HG02840 (cell line): ENCODE data around the gene GPBP1L1.
A peak's percentile ranks its signal among the peaks of the same experiment; 100 is the strongest.
"Not testable (repeated sequence)": the region's sequence is repeated elsewhere in the genome, so short reads cannot be mapped to it uniquely, and the experiment has no call there.

ENCODE experiments used
- ATAC-seq: cut with Tn5 transposase; IDR thresholded peaks from one replicate; pipeline ENCODE4 v1.9.1; 2021; ENCODE audit warnings: mild to moderate bottlenecking, moderate library complexity, moderate number of reproducible peaks; ENCODE audit not compliant: unreplicated experiment, low FRiP score

Gene GPBP1L1

DNA sequence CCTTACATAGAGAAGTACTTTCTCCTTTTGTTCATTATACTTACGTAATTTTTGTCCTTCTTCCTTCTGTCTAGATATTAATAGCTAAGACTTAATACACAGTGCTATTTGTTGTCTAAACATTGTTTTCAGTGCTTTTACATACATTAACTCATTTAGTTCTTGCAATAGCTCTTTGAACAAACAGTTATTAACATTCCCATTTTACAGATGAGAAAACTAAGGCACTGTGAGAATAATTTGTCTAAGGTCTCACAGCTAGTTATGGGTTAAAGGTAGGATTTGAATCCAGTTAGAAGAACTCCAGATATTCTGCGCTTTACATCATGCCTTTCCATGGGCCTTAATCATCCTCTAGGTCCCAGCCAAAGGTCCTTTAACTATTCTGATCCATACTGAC is 82.1 kb downstream of the GPBP1L1 start:
- no peak for ATAC-seq

DNA sequence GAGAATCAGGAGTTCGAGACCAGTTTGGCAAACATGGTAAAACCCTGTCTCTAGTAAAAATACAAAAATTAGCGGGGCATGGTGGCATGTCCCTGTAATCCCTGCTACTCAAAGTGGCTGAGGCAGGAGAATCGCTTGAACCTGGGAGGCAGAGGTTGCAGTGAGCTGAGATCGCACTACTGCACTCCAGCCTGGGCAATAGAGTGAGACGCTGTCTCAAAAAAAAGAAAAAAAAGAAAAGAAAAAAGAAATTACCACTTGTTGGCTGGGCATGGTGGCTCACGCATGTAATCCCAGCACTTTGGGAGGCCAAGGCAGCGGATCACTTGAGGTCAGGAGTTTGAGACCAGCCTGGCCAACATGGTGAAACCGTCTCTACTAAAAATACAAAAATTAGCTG is 89.6 kb downstream of the GPBP1L1 start:
- not testable (repeated sequence) for ATAC-seq

DNA sequence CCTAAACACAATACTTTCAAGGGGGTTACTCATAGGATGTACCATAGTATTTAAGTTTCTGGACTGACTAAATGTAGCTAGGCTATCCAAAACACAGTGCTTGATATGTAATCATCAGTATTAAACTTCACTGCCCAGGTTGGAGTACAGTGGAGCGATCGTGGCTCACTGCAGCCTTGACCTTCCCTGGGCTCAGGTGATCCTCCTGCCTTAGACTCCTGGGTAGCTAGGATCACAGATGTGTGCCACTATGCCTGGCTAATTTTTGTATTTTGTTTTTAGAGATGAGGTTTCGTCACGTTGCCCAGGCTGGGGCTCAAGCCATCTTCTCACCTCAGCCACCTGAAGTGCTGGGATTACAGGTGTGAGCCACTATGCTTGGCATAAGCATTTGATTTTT is 91.9 kb downstream of the GPBP1L1 start:
- ATAC-seq: no peak

DNA sequence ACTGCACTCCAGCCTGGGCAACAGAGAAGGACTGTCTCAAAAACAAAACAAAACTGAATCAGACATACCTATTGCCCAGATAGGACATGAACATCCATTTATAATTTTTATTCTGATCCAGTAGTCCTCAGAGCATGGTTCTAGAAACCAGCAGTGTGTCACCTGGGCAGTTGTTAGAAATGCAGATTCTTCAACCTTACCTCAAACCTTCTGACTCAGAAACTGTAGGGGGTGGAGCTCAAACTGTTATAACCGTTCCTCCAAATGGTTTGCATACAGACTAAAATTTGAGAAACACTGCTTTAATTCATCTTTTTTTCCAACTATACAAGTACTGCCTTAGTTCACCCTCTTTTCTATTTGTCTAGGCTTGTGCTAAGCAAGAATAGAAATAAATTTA is 96.5 kb downstream of the GPBP1L1 start:
- ATAC-seq: no peak

DNA sequence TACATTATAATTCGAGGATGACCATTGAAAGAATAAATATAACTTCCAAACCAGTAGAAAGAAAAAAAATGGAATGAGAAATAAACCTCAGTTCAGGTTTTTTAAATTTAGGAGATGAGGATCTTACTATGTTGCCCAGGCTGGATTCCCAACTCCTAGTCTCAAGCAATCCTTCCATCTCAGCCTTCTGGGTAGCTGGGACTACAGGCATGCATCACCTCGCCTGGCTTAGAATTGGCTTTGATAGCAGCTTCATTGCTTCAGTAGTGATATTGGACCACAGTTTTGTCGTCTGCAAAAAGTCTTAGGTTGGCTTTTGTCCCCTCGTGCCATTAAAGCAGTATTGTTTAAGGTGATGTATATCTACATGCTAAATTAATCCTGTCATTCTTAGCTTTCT is 99.6 kb downstream of the GPBP1L1 start:
- no peak for ATAC-seq

DNA sequence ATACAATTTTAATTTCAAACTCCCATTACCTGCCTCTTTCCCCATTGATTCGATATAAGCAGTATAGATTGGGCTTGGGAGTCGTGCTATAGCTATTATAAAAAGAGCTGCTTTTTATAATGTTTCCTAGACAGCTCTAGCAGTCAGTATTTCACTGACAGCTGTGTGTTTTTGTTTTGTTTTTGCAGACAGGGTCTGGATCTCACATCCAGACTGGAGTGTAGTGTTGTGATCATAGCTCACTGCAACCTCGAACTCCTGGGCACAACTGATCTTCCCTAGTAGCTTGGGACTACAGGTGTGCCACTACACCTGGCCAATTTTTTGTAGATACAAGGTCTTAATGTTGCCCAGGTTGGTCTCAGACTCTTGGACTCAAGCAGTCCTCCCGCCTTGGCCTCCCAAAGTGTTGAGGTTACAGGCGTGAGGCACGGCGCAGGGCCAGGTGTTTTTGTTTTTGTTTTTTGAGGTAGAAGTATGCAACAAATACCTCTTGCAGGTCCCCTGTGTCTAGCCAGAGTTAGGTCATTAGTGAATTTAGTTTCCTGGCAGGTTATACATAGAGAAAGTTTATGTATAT is 100.7 kb downstream of the GPBP1L1 start:
- ATAC-seq: no peak

DNA sequence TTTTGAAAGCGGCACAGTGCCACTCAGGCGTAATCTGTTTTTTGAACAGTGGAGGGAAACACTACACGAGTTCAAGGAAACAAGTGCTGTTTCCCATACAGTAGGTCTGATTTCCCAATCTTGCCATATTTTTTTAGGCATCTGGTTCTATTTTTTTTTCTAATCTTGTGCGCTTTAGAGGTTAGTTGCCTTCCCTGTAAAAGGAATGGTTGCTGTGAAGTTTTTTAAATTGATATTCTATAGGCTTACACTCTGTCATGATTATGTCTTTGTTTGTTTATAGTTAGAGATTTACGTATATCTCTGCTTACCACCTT is 101.3 kb downstream of the GPBP1L1 start:
- no peak for ATAC-seq

DNA sequence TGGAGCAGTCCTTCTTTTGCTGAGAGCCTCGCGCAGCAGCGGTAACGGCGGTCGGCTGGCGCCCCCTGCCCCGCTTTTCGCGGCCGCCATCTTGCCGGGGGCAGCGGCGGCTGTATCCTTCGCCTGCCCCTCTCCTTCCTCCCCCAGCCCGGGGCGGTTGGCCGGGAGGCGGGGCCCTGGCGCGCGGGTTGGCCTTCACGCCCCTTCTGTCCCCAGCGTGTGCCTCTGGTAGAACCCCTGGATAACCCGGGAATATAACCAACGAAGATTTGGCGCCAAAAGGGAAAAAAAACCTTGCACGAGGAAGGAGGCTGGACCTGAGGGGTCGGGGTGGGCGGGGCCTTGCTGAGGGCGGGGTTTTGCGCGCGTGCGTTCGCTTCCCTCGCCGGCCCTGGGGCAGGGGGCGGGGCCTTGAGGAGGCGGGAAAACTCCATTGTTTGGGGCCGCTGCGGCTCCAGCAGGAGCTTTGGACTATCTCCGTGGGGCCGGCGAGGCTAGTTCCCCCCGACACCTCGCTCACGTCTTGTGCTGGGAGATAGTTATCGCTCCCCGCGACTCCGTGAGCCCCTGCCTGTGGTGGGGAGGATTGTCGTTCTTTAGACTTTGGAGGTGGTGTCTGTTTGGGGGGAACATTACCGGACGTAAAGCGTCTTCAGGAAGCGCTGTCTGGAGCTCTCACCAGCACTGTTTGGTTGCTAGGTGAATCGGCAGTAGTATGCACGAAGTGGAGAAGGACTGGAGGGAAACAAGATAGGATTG is 101.8 kb downstream of the GPBP1L1 start:
- peak; percentile 30 for ATAC-seq

DNA sequence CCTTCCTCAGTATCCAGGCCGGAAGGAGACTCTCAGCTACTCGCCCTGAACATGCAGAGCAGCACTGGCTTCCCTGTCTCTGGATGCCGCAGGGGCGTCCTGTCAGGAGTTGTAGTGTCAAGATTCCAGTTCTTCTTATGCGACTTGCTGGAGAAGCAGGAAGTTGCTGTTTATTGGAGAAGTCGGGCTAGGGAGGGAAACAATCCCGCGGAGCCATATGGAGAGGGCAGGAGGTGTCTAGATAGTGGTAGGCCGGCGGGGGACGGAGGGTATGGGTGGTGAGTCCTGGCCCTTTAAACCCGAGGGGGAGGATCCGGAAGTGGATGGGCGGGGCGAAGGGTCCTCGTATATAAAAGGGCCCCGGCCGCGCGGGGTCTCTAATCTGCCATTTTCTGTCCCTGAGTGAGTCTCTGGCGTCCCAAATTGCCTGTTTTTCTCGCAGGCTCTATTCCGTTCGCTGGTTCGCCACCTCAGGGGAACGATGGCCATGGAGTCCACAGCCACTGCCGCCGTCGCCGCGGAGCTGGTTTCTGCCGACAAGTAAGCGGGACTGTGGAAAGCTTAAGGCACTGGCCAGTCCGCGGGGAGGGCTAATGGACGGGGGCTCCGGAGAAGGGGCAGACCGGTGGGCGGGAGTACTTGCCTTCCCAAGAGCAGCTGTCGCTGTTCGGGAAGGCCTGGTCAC is 102.5 kb downstream of the GPBP1L1 start, which contains the start of gene NASP:
NASP (plus strand) TSS at position 376 of the 685 bp plus-strand sequence; CDS start at position 482, 106 bp downstream.
- ATAC-seq: peak; percentile 55

DNA sequence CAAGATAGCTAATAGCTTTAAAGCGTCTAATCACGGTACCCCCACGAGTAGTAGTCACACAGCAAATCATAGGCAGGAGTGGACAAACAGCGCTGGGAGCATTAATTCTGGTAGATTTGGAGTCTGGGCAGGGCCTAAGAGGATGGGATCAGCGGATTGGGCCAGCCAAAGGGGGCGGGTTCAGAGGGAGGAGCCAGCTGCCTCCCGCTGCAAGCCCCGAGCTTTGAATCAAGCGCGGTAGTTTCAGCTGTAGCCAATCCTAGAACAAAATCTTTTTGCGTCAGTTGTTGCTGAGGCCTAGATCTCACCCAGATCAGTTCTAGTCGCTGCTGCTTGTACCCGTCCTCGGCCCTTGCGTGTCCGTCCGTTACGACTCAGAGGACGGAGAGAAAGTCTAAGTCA is 103.1 kb downstream of the GPBP1L1 start:
- ATAC-seq: peak; percentile 69
